ENCODE measurements around the gene KIFAP3.

Gene KIFAP3

GRCh38 chr1:169964206-169964605 is 110.3 kb downstream of the KIFAP3 start:
- no peak for DNase-seq (ENCODE audit: extremely low spot score)
- CTCF ChIA-PET: no interaction called here
- POLR2A ChIA-PET: no interaction called here
- TF ChIP-seq ELF4 (IDR thresholded peaks at IDR 0.05): no peak
- TF ChIP-seq FOXM1 (IDR thresholded peaks at IDR 0.05; ENCODE audit: borderline replicate concordance): no peak
- TF ChIP-seq LEF1 (IDR thresholded peaks at IDR 0.05; ENCODE audit: borderline replicate concordance): no peak
- TF ChIP-seq SP1 (IDR thresholded peaks at IDR 0.05): no peak
- TF ChIP-seq FOXK2 (IDR thresholded peaks at IDR 0.05): no peak
- TF ChIP-seq HDGF (IDR thresholded peaks at IDR 0.05; ENCODE audit: borderline replicate concordance): no peak
- no peak for TF ChIP-seq ZNF384 (IDR thresholded peaks at IDR 0.05)
- no peak for TF ChIP-seq FOXA1 (IDR thresholded peaks at IDR 0.05)
- TF ChIP-seq NFRKB (IDR thresholded peaks at IDR 0.05): no peak
- TF ChIP-seq SUZ12 (IDR thresholded peaks at IDR 0.05): no peak
- no peak for TF ChIP-seq BHLHE40 (IDR thresholded peaks at IDR 0.05; ENCODE audit: borderline replicate concordance)
- TF ChIP-seq ARNT (IDR thresholded peaks at IDR 0.05): no peak
- no peak for TF ChIP-seq PKNOX1 (IDR thresholded peaks at IDR 0.05)
- no peak for TF ChIP-seq L3MBTL2 (conservative IDR thresholded peaks at IDR 0.05)
- TF ChIP-seq CTBP1 (IDR thresholded peaks at IDR 0.05; ENCODE audit: borderline replicate concordance): no peak
- TF ChIP-seq TARDBP (IDR thresholded peaks at IDR 0.05): no peak

- ChIA-PET POLR2A (no interaction called here), CTCF (no interaction called here)
- TF ChIP-seq ZNF384 (IDR thresholded peaks at IDR 0.05) (no peak), FOXM1 (IDR thresholded peaks at IDR 0.05; ENCODE audit: borderline replicate concordance) (no peak), NFRKB (IDR thresholded peaks at IDR 0.05) (no peak), ELF4 (IDR thresholded peaks at IDR 0.05) (no peak), L3MBTL2 (conservative IDR thresholded peaks at IDR 0.05) (no peak), PKNOX1 (IDR thresholded peaks at IDR 0.05) (no peak), SP1 (IDR thresholded peaks at IDR 0.05) (no peak), FOXK2 (IDR thresholded peaks at IDR 0.05) (no peak), CTBP1 (IDR thresholded peaks at IDR 0.05; ENCODE audit: borderline replicate concordance) (no peak), ARNT (IDR thresholded peaks at IDR 0.05) (no peak), TARDBP (IDR thresholded peaks at IDR 0.05) (no peak), BHLHE40 (IDR thresholded peaks at IDR 0.05; ENCODE audit: borderline replicate concordance) (no peak), LEF1 (IDR thresholded peaks at IDR 0.05; ENCODE audit: borderline replicate concordance) (no peak), SUZ12 (IDR thresholded peaks at IDR 0.05) (no peak), FOXA1 (IDR thresholded peaks at IDR 0.05) (no peak)
- DNase-seq (ENCODE audit: extremely low spot score): no peak
Measured at GRCh38 chr1:169959686-169960085, 114.8 kb downstream of the KIFAP3 start.

- POLR2A ChIA-PET: no interaction called here
- CTCF ChIA-PET: interaction anchor here (0.6 kb wide), 1 partner anchor 479 kb away, joined by 3 read pairs; no protein-coding TSS in a partner anchor
- no peak for DNase-seq (ENCODE audit: extremely low spot score)
- no peak for TF ChIP-seq BHLHE40 (IDR thresholded peaks at IDR 0.05; ENCODE audit: borderline replicate concordance)
- TF ChIP-seq PKNOX1 (IDR thresholded peaks at IDR 0.05): no peak
- TF ChIP-seq HDGF (IDR thresholded peaks at IDR 0.05; ENCODE audit: borderline replicate concordance): no peak
- TF ChIP-seq ARNT (IDR thresholded peaks at IDR 0.05): no peak
- TF ChIP-seq SUZ12 (IDR thresholded peaks at IDR 0.05): no peak
- TF ChIP-seq TARDBP (IDR thresholded peaks at IDR 0.05): no peak
- TF ChIP-seq LEF1 (IDR thresholded peaks at IDR 0.05; ENCODE audit: borderline replicate concordance): no peak
- no peak for TF ChIP-seq FOXM1 (IDR thresholded peaks at IDR 0.05; ENCODE audit: borderline replicate concordance)
- no peak for TF ChIP-seq NFRKB (IDR thresholded peaks at IDR 0.05)
- no peak for TF ChIP-seq CTBP1 (IDR thresholded peaks at IDR 0.05; ENCODE audit: borderline replicate concordance)
- no peak for TF ChIP-seq FOXA1 (IDR thresholded peaks at IDR 0.05)
Measured at GRCh38 chr1:169958987-169959386, 115.5 kb downstream of the KIFAP3 start.

- ChIA-PET CTCF (no interaction called here), POLR2A (no interaction called here)
- TF ChIP-seq FOXK2 (IDR thresholded peaks at IDR 0.05) (no peak), HDGF (IDR thresholded peaks at IDR 0.05; ENCODE audit: borderline replicate concordance) (no peak), ZNF384 (IDR thresholded peaks at IDR 0.05) (no peak), NFRKB (IDR thresholded peaks at IDR 0.05) (no peak), ARNT (IDR thresholded peaks at IDR 0.05) (no peak), L3MBTL2 (conservative IDR thresholded peaks at IDR 0.05) (no peak), BHLHE40 (IDR thresholded peaks at IDR 0.05; ENCODE audit: borderline replicate concordance) (no peak), CTBP1 (IDR thresholded peaks at IDR 0.05; ENCODE audit: borderline replicate concordance) (no peak), LEF1 (IDR thresholded peaks at IDR 0.05; ENCODE audit: borderline replicate concordance) (no peak), ELF4 (IDR thresholded peaks at IDR 0.05) (no peak), TARDBP (IDR thresholded peaks at IDR 0.05) (no peak), SUZ12 (IDR thresholded peaks at IDR 0.05) (no peak), FOXA1 (IDR thresholded peaks at IDR 0.05) (no peak), SP1 (IDR thresholded peaks at IDR 0.05) (no peak), PKNOX1 (IDR thresholded peaks at IDR 0.05) (no peak), FOXM1 (IDR thresholded peaks at IDR 0.05; ENCODE audit: borderline replicate concordance) (no peak)
- no peak for DNase-seq (ENCODE audit: extremely low spot score)
Measured at GRCh38 chr1:169957884-169958283, 116.6 kb downstream of the KIFAP3 start.

GRCh38 chr1:169951108-169951507 is 123.4 kb downstream of the KIFAP3 start:
- POLR2A ChIA-PET: no interaction called here
- DNase-seq (ENCODE audit: extremely low spot score): no peak
- TF ChIP-seq ELF4 (IDR thresholded peaks at IDR 0.05) (no peak), L3MBTL2 (conservative IDR thresholded peaks at IDR 0.05) (no peak), SP1 (IDR thresholded peaks at IDR 0.05) (no peak), FOXK2 (IDR thresholded peaks at IDR 0.05) (no peak), NFRKB (IDR thresholded peaks at IDR 0.05) (no peak), CTBP1 (IDR thresholded peaks at IDR 0.05; ENCODE audit: borderline replicate concordance) (no peak), SUZ12 (IDR thresholded peaks at IDR 0.05) (no peak), HDGF (IDR thresholded peaks at IDR 0.05; ENCODE audit: borderline replicate concordance) (no peak), ARNT (IDR thresholded peaks at IDR 0.05) (no peak), FOXM1 (IDR thresholded peaks at IDR 0.05; ENCODE audit: borderline replicate concordance) (no peak), ZNF384 (IDR thresholded peaks at IDR 0.05) (no peak), LEF1 (IDR thresholded peaks at IDR 0.05; ENCODE audit: borderline replicate concordance) (no peak)
- CTCF ChIA-PET: no interaction called here
